Mammary epithelial cell (primary cell): Measurements from ENCODE around the gene ERGIC1.

Experiments used
- EZH2 ChIP-seq: IDR thresholded peaks from 2 replicates; pipeline ENCODE4 v1.6.1; 2012; ENCODE audit warnings: low read length, inconsistent platforms, borderline replicate concordance
- TF ChIP-seq, protein P1 (sequence below), 2 donors: IDR thresholded peaks in 1 of 2; conservative IDR thresholded peaks in 1 of 2; 2 replicates each; pipeline ENCODE4 v1.5.1; 2011 to 2012; ENCODE audit warnings: inconsistent platforms in 2 of 2, low read length in 2 of 2, mild to moderate bottlenecking in 2 of 2, control low read depth in 1 of 2, low read depth in 1 of 2; ENCODE audit not compliant: insufficient read depth in 1 of 2; ENCODE audit errors: extremely low read depth in 1 of 2

DNA sequence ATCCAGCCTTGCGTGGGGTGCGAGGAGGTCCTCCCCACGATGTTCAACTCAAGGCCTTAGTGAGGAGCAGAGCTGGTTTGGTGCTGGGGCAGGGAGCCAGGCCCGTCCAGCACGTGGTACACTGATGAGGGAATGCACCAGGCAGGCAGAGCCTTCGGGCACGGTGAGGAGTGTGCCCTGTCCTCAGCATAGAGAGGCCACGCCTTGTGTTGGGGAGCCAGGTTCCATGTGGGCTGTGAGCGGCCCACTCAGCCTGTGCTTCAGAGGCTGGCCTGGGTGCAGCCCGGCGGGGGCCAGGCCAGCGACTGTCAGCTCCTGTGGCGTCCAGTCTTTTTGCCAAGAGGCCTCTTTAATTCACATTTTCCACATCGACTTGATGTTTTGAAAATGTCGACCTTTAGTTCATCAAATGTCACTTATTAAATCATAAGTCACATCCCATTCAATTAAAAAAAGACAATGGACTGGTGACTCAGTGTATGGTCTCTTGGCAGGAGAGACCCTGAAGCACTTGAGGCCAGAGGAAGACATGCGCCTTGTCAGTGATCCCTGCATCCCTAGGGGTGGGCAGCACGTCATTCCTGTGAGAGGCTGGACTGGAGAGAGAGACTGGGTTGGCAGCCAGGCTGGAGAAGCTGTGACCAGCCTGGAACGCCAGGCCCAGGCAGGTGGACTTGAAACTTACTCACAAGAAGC lies 21.7 kb downstream of the ERGIC1 start:
- TF ChIP-seq, protein P1, sequence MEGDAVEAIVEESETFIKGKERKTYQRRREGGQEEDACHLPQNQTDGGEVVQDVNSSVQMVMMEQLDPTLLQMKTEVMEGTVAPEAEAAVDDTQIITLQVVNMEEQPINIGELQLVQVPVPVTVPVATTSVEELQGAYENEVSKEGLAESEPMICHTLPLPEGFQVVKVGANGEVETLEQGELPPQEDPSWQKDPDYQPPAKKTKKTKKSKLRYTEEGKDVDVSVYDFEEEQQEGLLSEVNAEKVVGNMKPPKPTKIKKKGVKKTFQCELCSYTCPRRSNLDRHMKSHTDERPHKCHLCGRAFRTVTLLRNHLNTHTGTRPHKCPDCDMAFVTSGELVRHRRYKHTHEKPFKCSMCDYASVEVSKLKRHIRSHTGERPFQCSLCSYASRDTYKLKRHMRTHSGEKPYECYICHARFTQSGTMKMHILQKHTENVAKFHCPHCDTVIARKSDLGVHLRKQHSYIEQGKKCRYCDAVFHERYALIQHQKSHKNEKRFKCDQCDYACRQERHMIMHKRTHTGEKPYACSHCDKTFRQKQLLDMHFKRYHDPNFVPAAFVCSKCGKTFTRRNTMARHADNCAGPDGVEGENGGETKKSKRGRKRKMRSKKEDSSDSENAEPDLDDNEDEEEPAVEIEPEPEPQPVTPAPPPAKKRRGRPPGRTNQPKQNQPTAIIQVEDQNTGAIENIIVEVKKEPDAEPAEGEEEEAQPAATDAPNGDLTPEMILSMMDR (conservative IDR thresholded peaks at IDR 0.05 in 1 of 2, IDR thresholded peaks at IDR 0.05 in 1 of 2; ENCODE audit: extremely low read depth in 1 of 2, insufficient read depth in 1 of 2, low read depth in 1 of 2, low read length in 2 of 2): no peak
- TF ChIP-seq EZH2: no peak
